Type B pancreatic cell (in vitro differentiated cells): Measurements from ENCODE around the gene DCLK1. TPM values are rescaled to one million over a fixed set of nuclear protein-coding genes. Genes with fewer than 3 reads are reported as not detected.
"Not testable (repeated sequence)": the region's sequence is repeated elsewhere in the genome, so short reads cannot be mapped to it uniquely, and the experiment has no call there.

ENCODE experiments used
- DNase-seq: peaks from one replicate; pipeline ENCODE4 v3.0.0; 2021; ENCODE audit warnings: mixed read lengths; ENCODE audit not compliant: unreplicated experiment; ENCODE audit errors: extremely low spot score
- H3K27ac Mint-ChIP-seq: 2 replicates; pipeline ENCODE4 v1.8.0; 2021; ENCODE audit warnings: mild to moderate bottlenecking, mixed read lengths
- H3K27me3 Mint-ChIP-seq: 2 replicates; pipeline ENCODE4 v1.8.0; 2021; ENCODE audit warnings: mixed read lengths
- H3K36me3 Mint-ChIP-seq: 2 replicates; pipeline ENCODE4 v1.8.0; 2021; ENCODE audit warnings: mixed read lengths
- H3K4me1 Mint-ChIP-seq: one replicate; pipeline ENCODE4 v1.8.0; 2021; ENCODE audit warnings: mixed read lengths; ENCODE audit not compliant: unreplicated experiment
- H3K4me3 Mint-ChIP-seq: 2 replicates; pipeline ENCODE4 v1.8.0; 2021; ENCODE audit warnings: mild to moderate bottlenecking, mixed read lengths
- H3K9me3 Mint-ChIP-seq: 2 replicates; pipeline ENCODE4 v1.8.0; 2021; ENCODE audit warnings: mixed read lengths
- total RNA-seq: library from RNA; stranded (reverse); gene quantifications from 2 replicates; pipeline ENCODE4 v1.2.1, GENCODE V29; 2021; ENCODE audit warnings: low replicate concordance
- TF ChIP-seq, protein P1 (sequence below): fragments of 200-600 bp; sonication (generic); conservative IDR thresholded peaks from 2 replicates; pipeline ENCODE4 v1.5.0; 2021; ENCODE audit warnings: antibody characterized with exemption, mild to moderate bottlenecking

The DCLK1 gene
- total RNA-seq, 1 donor from 2014 or later = 47.1 TPM

DNA sequence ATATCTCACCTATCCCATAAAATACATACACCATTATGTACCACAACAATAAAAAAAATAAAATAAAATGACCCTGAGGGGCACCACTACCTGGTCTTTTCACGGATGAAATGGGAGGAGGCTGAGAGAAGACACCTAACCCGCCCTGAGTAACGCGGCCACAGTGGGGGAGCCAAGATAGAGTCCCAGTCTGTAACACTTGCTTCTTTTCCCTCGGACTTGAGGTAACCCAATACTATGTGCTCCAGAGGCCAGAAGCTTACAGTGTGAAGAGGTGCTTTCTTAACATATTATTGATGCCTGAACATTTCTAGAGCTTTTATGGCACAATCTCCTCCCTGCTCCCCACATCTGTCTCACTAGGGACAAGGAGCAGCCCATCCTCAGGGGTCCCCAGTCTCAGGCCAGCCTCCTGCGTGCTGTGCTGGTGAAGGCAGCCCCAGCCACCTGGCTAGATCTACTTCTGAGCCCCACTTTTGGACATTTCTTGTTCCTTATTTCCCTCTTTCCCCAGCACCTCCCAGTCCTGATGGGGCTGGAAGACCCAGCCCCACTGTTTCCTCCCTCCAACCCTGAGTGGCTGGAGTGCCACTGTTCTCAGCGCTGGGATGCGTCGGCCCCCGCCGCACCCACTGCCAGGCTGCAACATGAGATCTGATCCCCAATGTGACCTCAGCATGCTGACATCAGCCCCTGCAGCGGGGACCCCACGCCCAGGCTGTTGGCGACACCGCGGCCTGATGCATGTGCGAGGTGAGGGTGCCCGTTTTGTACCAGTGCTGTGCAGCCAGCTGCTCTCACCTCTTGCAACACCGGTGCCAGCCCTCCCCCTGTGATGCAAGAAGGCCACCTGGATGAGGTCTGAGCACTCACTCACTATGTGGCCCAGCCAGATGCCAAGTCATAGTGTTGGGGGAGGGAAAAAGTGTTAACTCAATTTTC is 143.3 kb downstream of the DCLK1 start:
- TF ChIP-seq, protein P1, sequence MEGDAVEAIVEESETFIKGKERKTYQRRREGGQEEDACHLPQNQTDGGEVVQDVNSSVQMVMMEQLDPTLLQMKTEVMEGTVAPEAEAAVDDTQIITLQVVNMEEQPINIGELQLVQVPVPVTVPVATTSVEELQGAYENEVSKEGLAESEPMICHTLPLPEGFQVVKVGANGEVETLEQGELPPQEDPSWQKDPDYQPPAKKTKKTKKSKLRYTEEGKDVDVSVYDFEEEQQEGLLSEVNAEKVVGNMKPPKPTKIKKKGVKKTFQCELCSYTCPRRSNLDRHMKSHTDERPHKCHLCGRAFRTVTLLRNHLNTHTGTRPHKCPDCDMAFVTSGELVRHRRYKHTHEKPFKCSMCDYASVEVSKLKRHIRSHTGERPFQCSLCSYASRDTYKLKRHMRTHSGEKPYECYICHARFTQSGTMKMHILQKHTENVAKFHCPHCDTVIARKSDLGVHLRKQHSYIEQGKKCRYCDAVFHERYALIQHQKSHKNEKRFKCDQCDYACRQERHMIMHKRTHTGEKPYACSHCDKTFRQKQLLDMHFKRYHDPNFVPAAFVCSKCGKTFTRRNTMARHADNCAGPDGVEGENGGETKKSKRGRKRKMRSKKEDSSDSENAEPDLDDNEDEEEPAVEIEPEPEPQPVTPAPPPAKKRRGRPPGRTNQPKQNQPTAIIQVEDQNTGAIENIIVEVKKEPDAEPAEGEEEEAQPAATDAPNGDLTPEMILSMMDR = no peak
- no peak for DNase-seq
- H3K27ac Mint-ChIP-seq = peak overlapping the region; percentile 21
- H3K36me3 Mint-ChIP-seq = peaks cover under 1% of the 10 kb centered on the region
- peaks cover 6% of the 10 kb centered on the region for H3K9me3 Mint-ChIP-seq
- no peak overlapping the region for H3K4me3 Mint-ChIP-seq
- peaks cover 14% of the 10 kb centered on the region for H3K27me3 Mint-ChIP-seq
- H3K4me1 Mint-ChIP-seq = peaks cover 24% of the 10 kb centered on the region

DNA sequence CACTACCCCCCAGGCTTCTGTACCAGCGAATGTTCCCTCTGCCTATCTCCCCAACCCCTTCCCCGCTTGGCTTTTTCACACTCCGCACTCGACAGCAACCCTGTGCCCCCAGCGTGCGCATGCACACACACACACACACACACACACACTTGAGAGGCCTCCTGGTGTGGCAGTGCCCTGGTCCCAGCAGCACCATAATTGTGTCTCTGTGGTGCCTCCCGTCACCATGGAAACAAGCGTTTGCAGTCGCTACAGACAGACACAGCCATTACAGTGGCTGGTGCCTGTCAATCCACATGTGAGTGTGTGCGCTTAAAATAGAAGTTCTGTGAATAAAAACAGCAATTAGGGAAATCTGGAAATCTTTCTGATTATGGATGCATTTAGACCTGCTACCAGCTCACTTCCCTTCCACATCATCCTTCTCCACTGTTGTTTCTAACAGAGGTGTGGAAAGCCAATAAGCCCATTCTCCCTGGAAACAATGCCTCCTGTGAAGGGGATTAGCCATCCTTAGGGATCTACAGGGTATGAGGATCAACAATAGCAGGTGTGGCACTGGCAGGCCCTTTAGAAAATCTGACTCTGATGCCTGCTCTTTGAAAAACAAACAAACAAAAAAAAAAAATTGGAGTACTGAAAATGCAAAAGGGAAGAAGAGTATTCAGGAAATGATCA is 146.3 kb downstream of the DCLK1 start:
- Mint-ChIP-seq H3K4me1 (peaks cover 17% of the 10 kb centered on the region), H3K27ac (no peak overlapping the region), H3K36me3 (no peaks in the 10 kb centered on the region), H3K4me3 (peak overlapping the region; percentile 24), H3K27me3 (peaks cover 8% of the 10 kb centered on the region), H3K9me3 (peaks cover 4% of the 10 kb centered on the region)
- TF ChIP-seq, protein P1 = no peak
- no peak for DNase-seq

DNA sequence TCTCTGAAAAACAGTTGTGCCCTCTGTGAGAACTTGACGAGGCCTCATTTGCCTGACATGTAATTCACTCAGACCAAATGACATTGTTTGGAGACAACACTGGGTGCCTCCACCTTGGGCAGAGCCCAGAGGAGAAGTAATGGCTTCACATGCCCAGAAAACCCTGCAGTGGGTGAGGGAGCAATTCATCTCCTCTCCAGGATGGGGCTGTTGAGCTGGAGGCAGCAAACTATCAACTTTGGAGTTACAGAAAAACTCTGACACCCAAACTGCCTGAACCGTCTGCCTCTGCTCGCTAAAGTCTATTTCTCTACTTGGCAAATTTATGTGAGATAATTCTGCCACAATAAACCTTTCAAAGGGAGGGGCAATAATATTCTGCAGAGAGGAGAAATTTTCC is 146.9 kb downstream of the DCLK1 start:
- H3K4me1 Mint-ChIP-seq = peaks cover 17% of the 10 kb centered on the region
- peaks cover 4% of the 10 kb centered on the region for H3K9me3 Mint-ChIP-seq
- peaks cover 8% of the 10 kb centered on the region for H3K27me3 Mint-ChIP-seq
- TF ChIP-seq, protein P1 = no peak
- no peak for DNase-seq
- no peak overlapping the region for H3K27ac Mint-ChIP-seq
- H3K4me3 Mint-ChIP-seq = no peak overlapping the region
- no peaks in the 10 kb centered on the region for H3K36me3 Mint-ChIP-seq

DNA sequence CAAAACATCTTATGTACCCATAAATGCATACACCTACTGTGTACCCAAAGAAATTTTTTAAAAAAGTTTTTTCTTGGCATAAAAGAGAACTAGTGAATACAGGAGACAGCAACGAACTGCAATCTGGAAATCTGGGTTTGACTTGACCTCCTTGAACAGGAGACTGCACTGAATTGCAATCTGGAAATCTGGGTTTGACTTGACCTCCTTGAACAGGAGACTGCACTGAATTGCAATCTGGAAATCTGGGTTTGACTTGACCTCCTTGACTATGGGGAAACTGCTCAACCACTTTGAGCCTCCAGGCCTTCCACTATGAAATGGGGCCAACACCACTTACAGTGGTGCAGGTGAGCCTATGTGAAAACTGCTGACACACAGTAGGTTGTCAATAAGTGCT is 147.5 kb downstream of the DCLK1 start:
- not testable (repeated sequence) for H3K36me3 Mint-ChIP-seq, DNase-seq, H3K9me3 Mint-ChIP-seq, H3K27ac Mint-ChIP-seq, H3K27me3 Mint-ChIP-seq, H3K4me3 Mint-ChIP-seq
- H3K4me1 Mint-ChIP-seq = peaks cover 14% of the 10 kb centered on the region

DNA sequence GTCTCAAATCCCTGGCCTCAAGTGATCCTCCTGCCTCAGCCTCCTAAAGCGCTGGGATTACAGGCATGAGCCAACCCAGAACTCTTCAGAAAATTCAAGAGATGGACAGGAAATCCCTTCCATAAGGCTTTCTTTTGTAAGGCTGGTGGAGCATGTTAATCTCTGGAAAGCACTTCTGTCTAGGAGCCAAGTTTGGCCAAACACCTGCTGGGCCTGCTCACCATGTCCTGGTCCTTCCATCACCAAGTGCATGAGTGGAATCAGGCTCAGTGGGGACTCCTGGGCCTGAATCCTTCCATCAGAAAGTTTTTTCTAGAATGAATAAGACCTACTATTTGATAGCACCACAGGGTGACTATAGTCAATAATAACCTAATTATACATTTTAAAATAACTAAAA is 148.0 kb downstream of the DCLK1 start:
- H3K27ac Mint-ChIP-seq = no peak overlapping the region
- TF ChIP-seq, protein P1 = no peak
- H3K36me3 Mint-ChIP-seq = peaks cover 4% of the 10 kb centered on the region
- DNase-seq = no peak
- H3K9me3 Mint-ChIP-seq = no peaks in the 10 kb centered on the region
- peaks cover 15% of the 10 kb centered on the region for H3K4me1 Mint-ChIP-seq
- peaks cover 7% of the 10 kb centered on the region for H3K27me3 Mint-ChIP-seq
- no peak overlapping the region for H3K4me3 Mint-ChIP-seq
